PC-3 (cell line): Measurements from ENCODE around the gene FBXL15. TPM values are rescaled to one million over a fixed set of nuclear protein-coding genes. Genes with fewer than 3 reads are reported as not detected.
A peak's percentile ranks its signal among the peaks of the same experiment; 100 is the strongest.

Experiments
- ATAC-seq: fragments of 200-7000 bp; cut with Tn5 transposase; 2 replicates; pipeline ENCODE4 v1.9.1; 2020; ENCODE audit warnings: mild to moderate bottlenecking, moderate library complexity
- BruUV-seq: library from RNA; stranded (reverse); fragments of 400-500 nt; replicated peaks from 2 replicates; lab custom pipeline; 2021; lab: Mats Ljungman, UMichigan
- CTCF ChIA-PET: fragments of 300-600 bp; sonication (Branson Sonifier 250); formaldehyde crosslinking; loops from one replicate; lab custom pipeline; 2022; ENCODE audit warnings: antibody characterized with exemption; lab: Charles Lee
- POLR2A ChIA-PET: fragments of 300-600 bp; sonication (Branson Sonifier 250); formaldehyde crosslinking; loops from one replicate; lab custom pipeline; 2022; ENCODE audit warnings: antibody characterized with exemption; ENCODE audit not compliant: unreplicated experiment; lab: Charles Lee
- DNase-seq: peaks from one replicate; pipeline ENCODE4 v3.0.0-alpha.2; 2015
- H2AFZ ChIP-seq: fragments of 300-600 bp; sonication (generic); 2 replicates; pipeline ENCODE4 v1.6.0; 2016; ENCODE audit warnings: antibody characterized with exemption, low read length
- H3F3A ChIP-seq: fragments of 300-600 bp; sonication (generic); one replicate; pipeline ENCODE4 v1.6.0; 2017; ENCODE audit warnings: antibody characterized with exemption, low read length, control low read depth, mild to moderate bottlenecking; ENCODE audit not compliant: unreplicated experiment
- H3K27ac ChIP-seq: fragments of 300-600 bp; sonication (generic); 2 replicates; pipeline ENCODE4 v1.5.1; 2016; ENCODE audit warnings: mild to moderate bottlenecking, low read length
- H3K27me3 ChIP-seq: fragments of 300-600 bp; sonication (generic); 2 replicates; pipeline ENCODE4 v1.6.1; 2016; ENCODE audit warnings: low read length, mixed read lengths
- H3K36me3 ChIP-seq: fragments of 300-600 bp; sonication (generic); 2 replicates; pipeline ENCODE4 v1.6.1; 2016; ENCODE audit warnings: low read depth, mixed run types, low read length, mixed read lengths
- H3K4me1 ChIP-seq: fragments of 300-600 bp; sonication (generic); 2 replicates; pipeline ENCODE4 v1.5.1; 2016; ENCODE audit warnings: low read length; ENCODE audit not compliant: insufficient read depth
- H3K4me2 ChIP-seq: fragments of 300-600 bp; sonication (generic); 2 replicates; pipeline ENCODE4 v1.6.0; 2016; ENCODE audit warnings: low read length
- H3K4me3 ChIP-seq: fragments of 300-600 bp; sonication (generic); 2 replicates; pipeline ENCODE4 v1.5.1; 2016; ENCODE audit warnings: mild to moderate bottlenecking, low read length, mixed read lengths
- H3K79me2 ChIP-seq: fragments of 300-600 bp; sonication (generic); 2 replicates; pipeline ENCODE4 v1.6.1; 2017; ENCODE audit warnings: low read length, mixed read lengths
- H3K9ac ChIP-seq: fragments of 300-600 bp; sonication (generic); 2 replicates; pipeline ENCODE4 v1.6.0; 2016; ENCODE audit warnings: mild to moderate bottlenecking, low read length
- H3K9me2 ChIP-seq: fragments of 300-600 bp; sonication (generic); replicated peaks from 2 replicates; pipeline ENCODE4 v1.6.1; 2016; ENCODE audit warnings: mixed run types, low read length, mixed read lengths
- H3K9me3 ChIP-seq: fragments of 300-600 bp; sonication (generic); 2 replicates; pipeline ENCODE4 v1.6.1; 2016; ENCODE audit warnings: low read length, mixed read lengths
- H4K20me1 ChIP-seq: fragments of 300-600 bp; sonication (generic); 2 replicates; pipeline ENCODE4 v1.6.1; 2016; ENCODE audit warnings: low read length, mixed read lengths
- EZH2 ChIP-seq: fragments of 300-600 bp; sonication (generic); IDR thresholded peaks from one replicate; pipeline ENCODE4 v1.6.1; 2017; ENCODE audit warnings: antibody characterized with exemption, mild to moderate bottlenecking, low read length; ENCODE audit not compliant: unreplicated experiment
- EZH2phosphoT487 ChIP-seq: fragments of 300-600 bp; sonication (generic); IDR thresholded peaks from 2 replicates; pipeline ENCODE4 v1.6.1; 2018; ENCODE audit warnings: mild to moderate bottlenecking, antibody characterized with exemption, low read length, borderline replicate concordance
- intact Hi-C: fragments of 100-400 bp; cut with micrococcal nuclease; formaldehyde crosslinking; loops from 2 replicates; pipeline ENCODE4 v1.9.0; 2023
- total RNA-seq: library from RNA; depleted of rRNA; stranded (reverse); fragments of >200 nt; gene quantifications from 2 replicates; pipeline ENCODE4 v1.2.3, GENCODE V29; 2014
- TF ChIP-seq, protein P1 (sequence below): fragments of 300-600 bp; sonication (generic); conservative IDR thresholded peaks from 2 replicates; pipeline ENCODE4 v1.5.1; 2017; ENCODE audit warnings: antibody characterized with exemption, low read depth, mild to moderate bottlenecking, low read length

The FBXL15 gene
- total RNA-seq, 1 experiment from 2014 or later: 12.7 TPM

GRCh38 chr10:102438374-102438773, 17.7 kb downstream of the FBXL15 start:
- DNase-seq (no peak), ATAC-seq (no peak)
- Histone ChIP-seq H3K9me3 (no peaks in the 10 kb centered on the region), H2AFZ (no peak overlapping the region), H3K9me2 (no peaks in the 10 kb centered on the region), H3K4me1 (no peaks in the 10 kb centered on the region), H3K4me3 (no peak overlapping the region), H3K4me2 (no peak overlapping the region), H3K27me3 (no peaks in the 10 kb centered on the region), H4K20me1 (no peaks in the 10 kb centered on the region), H3K27ac (no peak overlapping the region), H3K36me3 (no peaks in the 10 kb centered on the region), H3K9ac (no peak overlapping the region), H3F3A (no peaks in the 10 kb centered on the region), H3K79me2 (no peaks in the 10 kb centered on the region)
- no peak for TF ChIP-seq EZH2
- TF ChIP-seq, protein P1, sequence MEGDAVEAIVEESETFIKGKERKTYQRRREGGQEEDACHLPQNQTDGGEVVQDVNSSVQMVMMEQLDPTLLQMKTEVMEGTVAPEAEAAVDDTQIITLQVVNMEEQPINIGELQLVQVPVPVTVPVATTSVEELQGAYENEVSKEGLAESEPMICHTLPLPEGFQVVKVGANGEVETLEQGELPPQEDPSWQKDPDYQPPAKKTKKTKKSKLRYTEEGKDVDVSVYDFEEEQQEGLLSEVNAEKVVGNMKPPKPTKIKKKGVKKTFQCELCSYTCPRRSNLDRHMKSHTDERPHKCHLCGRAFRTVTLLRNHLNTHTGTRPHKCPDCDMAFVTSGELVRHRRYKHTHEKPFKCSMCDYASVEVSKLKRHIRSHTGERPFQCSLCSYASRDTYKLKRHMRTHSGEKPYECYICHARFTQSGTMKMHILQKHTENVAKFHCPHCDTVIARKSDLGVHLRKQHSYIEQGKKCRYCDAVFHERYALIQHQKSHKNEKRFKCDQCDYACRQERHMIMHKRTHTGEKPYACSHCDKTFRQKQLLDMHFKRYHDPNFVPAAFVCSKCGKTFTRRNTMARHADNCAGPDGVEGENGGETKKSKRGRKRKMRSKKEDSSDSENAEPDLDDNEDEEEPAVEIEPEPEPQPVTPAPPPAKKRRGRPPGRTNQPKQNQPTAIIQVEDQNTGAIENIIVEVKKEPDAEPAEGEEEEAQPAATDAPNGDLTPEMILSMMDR: no peak
- POLR2A ChIA-PET: no interaction called here
- no TSS peak for BruUV-seq
- intact Hi-C loops: no loop called here
- CTCF ChIA-PET: no interaction called here

DNA sequence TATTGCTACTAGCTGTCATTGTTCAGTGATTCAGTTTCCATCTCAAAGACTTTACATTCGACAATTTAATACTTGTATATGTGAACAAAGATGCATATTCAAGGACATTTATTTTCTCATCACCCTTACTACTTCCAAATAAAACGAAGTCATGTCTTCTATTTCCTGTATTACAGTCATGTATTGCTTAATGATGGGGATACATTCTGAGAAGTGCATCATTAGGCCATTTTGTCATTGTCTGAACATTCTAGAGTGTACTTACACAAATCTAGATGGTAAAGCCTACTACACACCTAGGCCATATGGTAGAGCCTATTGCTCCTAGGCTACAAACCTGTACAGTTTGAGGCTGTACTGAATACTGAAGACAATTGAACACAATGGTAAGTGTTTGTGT, 24.2 kb downstream of the FBXL15 start:
- Histone ChIP-seq H3K9me3 (no peaks in the 10 kb centered on the region), H3K79me2 (no peaks in the 10 kb centered on the region; the same call in 1 of the 2 replicates), H3F3A (no peaks in the 10 kb centered on the region), H3K27ac (no peak overlapping the region), H3K9ac (no peak overlapping the region), H3K36me3 (no peaks in the 10 kb centered on the region), H3K9me2 (no peaks in the 10 kb centered on the region), H3K4me3 (no peak overlapping the region), H3K4me1 (peaks cover 4% of the 10 kb centered on the region; the same call in 1 of the 2 replicates), H4K20me1 (no peaks in the 10 kb centered on the region), H3K4me2 (no peak overlapping the region), H3K27me3 (no peaks in the 10 kb centered on the region), H2AFZ (no peak overlapping the region)
- no TSS peak for BruUV-seq
- intact Hi-C loops: no loop called here
- ChIA-PET POLR2A (no interaction called here), CTCF (no interaction called here)
- DNase-seq (no peak), ATAC-seq (no peak)
- no peak for TF ChIP-seq EZH2
- TF ChIP-seq, protein P1: no peak
- no peak for TF ChIP-seq EZH2phosphoT487

GRCh38 chr10:102449321-102450123, 28.9 kb downstream of the FBXL15 start:
- BruUV-seq: TSS peak; percentile 40
- Histone ChIP-seq H3K27ac (peak overlapping the region; percentile 55), H2AFZ (peak overlapping the region; percentile 60), H3K9me2 (no peaks in the 10 kb centered on the region), H3K27me3 (no peaks in the 10 kb centered on the region), H3K9me3 (no peaks in the 10 kb centered on the region), H3K36me3 (peaks cover 5% of the 10 kb centered on the region; the same call in 1 of the 2 replicates), H3K4me2 (peak overlapping the region; percentile 97), H4K20me1 (0 out of 2 replicates have a peak, but pooled peaks cover 4% of the 10 kb centered on the region), H3F3A (no peaks in the 10 kb centered on the region), H3K4me1 (peaks cover 20% of the 10 kb centered on the region), H3K79me2 (peaks cover 29% of the 10 kb centered on the region), H3K9ac (peak overlapping the region; percentile 87), H3K4me3 (peak overlapping the region; percentile 92)
- CTCF ChIA-PET: no interaction called here
- TF ChIP-seq, protein P1: no peak
- TF ChIP-seq EZH2 (no peak), EZH2phosphoT487 (no peak)
- DNase-seq: peak; percentile 73
- peak; percentile 57 for ATAC-seq
- POLR2A ChIA-PET: interaction anchor here (1.2 kb wide), 1 partner anchor 17 kb away, joined by 5 read pairs; the partner anchor contains the start of gene CUEDC2
- intact Hi-C loops: loop anchor here (1.0 kb wide), 1 partner anchor 17 kb away; the partner anchor contains the start of gene CUEDC2
